GM10266 (cell line): ENCODE measurements around the gene ZFP57.

Source experiments
- DNase-seq: peaks from one replicate; pipeline ENCODE4 v3.0.0; 2012; ENCODE audit errors: extremely low spot score
- CTCF ChIP-seq: IDR thresholded peaks from 2 replicates; pipeline ENCODE4 v1.5.1; 2012; ENCODE audit warnings: mild to moderate bottlenecking, low read depth; ENCODE audit not compliant: control insufficient read depth, insufficient read depth; ENCODE audit errors: missing control alignments

The ZFP57 gene

GRCh38 chr6:29637247-29637646 lies 43.7 kb downstream of the ZFP57 start:
- no peak for DNase-seq
- no peak for TF ChIP-seq CTCF

- DNase-seq = no peak
- no peak for TF ChIP-seq CTCF
Observed at GRCh38 chr6:29633534-29633905, 47.4 kb downstream of the ZFP57 start.

GRCh38 chr6:29632789-29633533 lies 48.0 kb downstream of the ZFP57 start, which contains the start of gene GABBR1:
TSS of gene GABBR1 (minus strand) at chr6:29633183. CDS start at chr6:29632385, 798 bp downstream.
- peak; percentile 96 for DNase-seq
- no peak for TF ChIP-seq CTCF

- TF ChIP-seq CTCF = no peak
- DNase-seq = peak; percentile 72
Observed at GRCh38 chr6:29631860-29632731, 48.9 kb downstream of the ZFP57 start.

- DNase-seq = no peak
- TF ChIP-seq CTCF = no peak
Observed at GRCh38 chr6:29631209-29631810, 49.6 kb downstream of the ZFP57 start.

GRCh38 chr6:29630315-29630714 lies 50.6 kb downstream of the ZFP57 start:
- TF ChIP-seq CTCF = no peak
- no peak for DNase-seq
